ENCODE measurements around the gene HES4. TPM values are rescaled to one million over a fixed set of nuclear protein-coding genes. Genes with fewer than 3 reads are reported as not detected.
A peak's percentile ranks its signal among the peaks of the same experiment; 100 is the strongest.

Gene HES4
- total and polyA plus RNA-seq, 2 of the 13 experiments (the other 11 are each of a cell fraction or from before 2014, with no cell fraction given) = 8.8 to 10.6 TPM

- no peak for TF ChIP-seq ZNF646 (CRISPR knock-in tag; IDR thresholded peaks at IDR 0.05)
- TF ChIP-seq ZNF326 (CRISPR knock-in tag; IDR thresholded peaks at IDR 0.05; ENCODE audit: borderline replicate concordance) = no peak
- no peak for TF ChIP-seq RCOR2 (CRISPR knock-in tag; IDR thresholded peaks at IDR 0.05)
- TF ChIP-seq ZNF253 (CRISPR knock-in tag; IDR thresholded peaks at IDR 0.05; ENCODE audit: borderline replicate concordance) = no peak
- TF ChIP-seq ZFP1 (CRISPR knock-in tag; IDR thresholded peaks at IDR 0.05) = no peak
- no peak for TF ChIP-seq ZNF260 (CRISPR knock-in tag; IDR thresholded peaks at IDR 0.05; ENCODE audit: borderline replicate concordance, low read depth)
- TF ChIP-seq, protein P1, sequence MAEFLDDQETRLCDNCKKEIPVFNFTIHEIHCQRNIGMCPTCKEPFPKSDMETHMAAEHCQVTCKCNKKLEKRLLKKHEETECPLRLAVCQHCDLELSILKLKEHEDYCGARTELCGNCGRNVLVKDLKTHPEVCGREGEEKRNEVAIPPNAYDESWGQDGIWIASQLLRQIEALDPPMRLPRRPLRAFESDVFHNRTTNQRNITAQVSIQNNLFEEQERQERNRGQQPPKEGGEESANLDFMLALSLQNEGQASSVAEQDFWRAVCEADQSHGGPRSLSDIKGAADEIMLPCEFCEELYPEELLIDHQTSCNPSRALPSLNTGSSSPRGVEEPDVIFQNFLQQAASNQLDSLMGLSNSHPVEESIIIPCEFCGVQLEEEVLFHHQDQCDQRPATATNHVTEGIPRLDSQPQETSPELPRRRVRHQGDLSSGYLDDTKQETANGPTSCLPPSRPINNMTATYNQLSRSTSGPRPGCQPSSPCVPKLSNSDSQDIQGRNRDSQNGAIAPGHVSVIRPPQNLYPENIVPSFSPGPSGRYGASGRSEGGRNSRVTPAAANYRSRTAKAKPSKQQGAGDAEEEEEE (CRISPR knock-in tag; IDR thresholded peaks at IDR 0.05; ENCODE audit: borderline replicate concordance) = no peak
- no peak for TF ChIP-seq ZNF101 (CRISPR knock-in tag; IDR thresholded peaks at IDR 0.05; ENCODE audit: borderline replicate concordance, low read depth)
- 0 out of 4 replicates have a peak, but pooled peaks of 1 of the 2 experiments have one; percentile 40 for TF ChIP-seq KLF16 (CRISPR knock-in tag; IDR thresholded peaks at IDR 0.05)
- TF ChIP-seq ZNF782 (CRISPR knock-in tag; IDR thresholded peaks at IDR 0.05; ENCODE audit: borderline replicate concordance) = no peak
- TF ChIP-seq SRSF1 (optimal IDR thresholded peaks at IDR 0.05; ENCODE audit: low read depth, low read length) = peak; percentile 44
- TF ChIP-seq SAP130 (CRISPR knock-in tag; IDR thresholded peaks at IDR 0.05; ENCODE audit: low read depth) = peak; percentile 66
- no peak for TF ChIP-seq AGO1 (IDR thresholded peaks at IDR 0.05; ENCODE audit: low read depth, low read length, poor library complexity, severe bottlenecking)
- TF ChIP-seq ZNF382 (CRISPR knock-in tag; IDR thresholded peaks at IDR 0.05; ENCODE audit: borderline replicate concordance) = no peak
- TF ChIP-seq SNAI1 (CRISPR knock-in tag; IDR thresholded peaks at IDR 0.05; ENCODE audit: borderline replicate concordance) = no peak
- no peak for TF ChIP-seq GTF2F1 (IDR thresholded peaks at IDR 0.05; ENCODE audit: low read length)
- TF ChIP-seq ELF4 (CRISPR knock-in tag; IDR thresholded peaks at IDR 0.05; ENCODE audit: borderline replicate concordance) = no peak
- TF ChIP-seq ZNF143 (CRISPR knock-in tag; IDR thresholded peaks at IDR 0.05) = peak; percentile 64; the same call in 1 of the 2 replicates
- TF ChIP-seq KAT7 (CRISPR knock-in tag; IDR thresholded peaks at IDR 0.05; ENCODE audit: borderline replicate concordance) = peak; percentile 43; the same call in 1 of the 2 replicates
- no peak for TF ChIP-seq EED (CRISPR knock-in tag; IDR thresholded peaks at IDR 0.05)
- no peak for TF ChIP-seq NKX3-1 (CRISPR knock-in tag; IDR thresholded peaks at IDR 0.05)
- TF ChIP-seq MED1 (CRISPR knock-in tag; IDR thresholded peaks at IDR 0.05) = no peak
- no peak for TF ChIP-seq SNRNP70 (IDR thresholded peaks at IDR 0.05; ENCODE audit: low read depth, low read length)
Observed at GRCh38 chr1:960363-961131, 39.4 kb downstream of the HES4 start, which contains the start of gene KLHL17 (continued).

Data from HepG2 (cell line).